Measurements from ENCODE around the gene UBC. TPM values are rescaled to one million over a fixed set of nuclear protein-coding genes. Genes with fewer than 3 reads are reported as not detected.
"Not testable (repeated sequence)": the region's sequence is repeated elsewhere in the genome, so short reads cannot be mapped to it uniquely, and the experiment has no call there.

The UBC gene
- total RNA-seq, 2 experiments from 2014 or later, result 927 to 944 TPM

- Mint-ChIP-seq H3K4me3 (no peak overlapping the region), H3K27ac (no peak overlapping the region), H3K27me3 (no peaks in the 10 kb centered on the region), H3K36me3 (peaks cover 5% of the 10 kb centered on the region), H3K9me3 (no peaks in the 10 kb centered on the region), H3K4me1 (peaks cover 11% of the 10 kb centered on the region)
- DNase-seq, result peak; percentile 86
Measured at GRCh38 chr12:124940393-124941169, 26.1 kb upstream of the UBC start.

- peaks cover 6% of the 10 kb centered on the region for H3K36me3 Mint-ChIP-seq
- H3K4me3 Mint-ChIP-seq, result no peak overlapping the region
- no peak for DNase-seq
- no peaks in the 10 kb centered on the region for H3K9me3 Mint-ChIP-seq
- no peak overlapping the region for H3K27ac Mint-ChIP-seq
- no peaks in the 10 kb centered on the region for H3K27me3 Mint-ChIP-seq
- peaks cover 11% of the 10 kb centered on the region for H3K4me1 Mint-ChIP-seq
Measured at GRCh38 chr12:124940143-124940392, 25.6 kb upstream of the UBC start.

- H3K4me3 Mint-ChIP-seq, result no peak overlapping the region
- H3K36me3 Mint-ChIP-seq, result peaks cover 6% of the 10 kb centered on the region
- no peaks in the 10 kb centered on the region for H3K27me3 Mint-ChIP-seq
- H3K4me1 Mint-ChIP-seq, result peaks cover 11% of the 10 kb centered on the region
- no peaks in the 10 kb centered on the region for H3K9me3 Mint-ChIP-seq
- peak; percentile 83 for DNase-seq
- no peak overlapping the region for H3K27ac Mint-ChIP-seq
Measured at GRCh38 chr12:124939421-124940142, 25.1 kb upstream of the UBC start.

GRCh38 chr12:124939079-124939420, 24.6 kb upstream of the UBC start:
- peaks cover 11% of the 10 kb centered on the region for H3K4me1 Mint-ChIP-seq
- H3K4me3 Mint-ChIP-seq, result no peak overlapping the region
- no peaks in the 10 kb centered on the region for H3K9me3 Mint-ChIP-seq
- no peaks in the 10 kb centered on the region for H3K27me3 Mint-ChIP-seq
- no peak overlapping the region for H3K27ac Mint-ChIP-seq
- H3K36me3 Mint-ChIP-seq, result peaks cover 6% of the 10 kb centered on the region
- DNase-seq, result peak; percentile 65

- H3K4me3 Mint-ChIP-seq, result no peak overlapping the region
- H3K27me3 Mint-ChIP-seq, result no peaks in the 10 kb centered on the region
- peaks cover 11% of the 10 kb centered on the region for H3K4me1 Mint-ChIP-seq
- no peaks in the 10 kb centered on the region for H3K9me3 Mint-ChIP-seq
- H3K27ac Mint-ChIP-seq, result no peak overlapping the region
- peaks cover 6% of the 10 kb centered on the region for H3K36me3 Mint-ChIP-seq
- no peak for DNase-seq
Measured at GRCh38 chr12:124938587-124938986, 24.1 kb upstream of the UBC start.

GRCh38 chr12:124938108-124938507, 23.7 kb upstream of the UBC start:
- no peaks in the 10 kb centered on the region for H3K9me3 Mint-ChIP-seq
- H3K27ac Mint-ChIP-seq, result no peak overlapping the region
- H3K4me3 Mint-ChIP-seq, result no peak overlapping the region
- H3K4me1 Mint-ChIP-seq, result peaks cover 11% of the 10 kb centered on the region
- H3K27me3 Mint-ChIP-seq, result no peaks in the 10 kb centered on the region
- H3K36me3 Mint-ChIP-seq, result peaks cover 6% of the 10 kb centered on the region
- no peak for DNase-seq

- not testable (repeated sequence) for H3K4me3 Mint-ChIP-seq, H3K36me3 Mint-ChIP-seq, H3K9me3 Mint-ChIP-seq, H3K27ac Mint-ChIP-seq, DNase-seq
- H3K27me3 Mint-ChIP-seq, result peaks cover 11% of the 10 kb centered on the region
- peaks cover 32% of the 10 kb centered on the region for H3K4me1 Mint-ChIP-seq
Measured at GRCh38 chr12:124931528-124931927, 17.1 kb upstream of the UBC start.

GRCh38 chr12:124930586-124930985, 16.1 kb upstream of the UBC start:
- H3K27ac Mint-ChIP-seq, result no peak overlapping the region
- DNase-seq, result no peak
- peaks cover 3% of the 10 kb centered on the region for H3K9me3 Mint-ChIP-seq
- peaks cover 32% of the 10 kb centered on the region for H3K4me1 Mint-ChIP-seq
- peaks cover 9% of the 10 kb centered on the region for H3K36me3 Mint-ChIP-seq
- H3K4me3 Mint-ChIP-seq, result no peak overlapping the region
- peaks cover 11% of the 10 kb centered on the region for H3K27me3 Mint-ChIP-seq

GRCh38 chr12:124929649-124930419, 15.4 kb upstream of the UBC start:
- no peak overlapping the region for H3K4me3 Mint-ChIP-seq
- H3K36me3 Mint-ChIP-seq, result peaks cover 6% of the 10 kb centered on the region
- H3K27ac Mint-ChIP-seq, result no peak overlapping the region

GRCh38 chr12:124928912-124929530, 14.6 kb upstream of the UBC start:
- Mint-ChIP-seq H3K27ac (peak overlapping the region; percentile 73), H3K4me1 (peaks cover 38% of the 10 kb centered on the region), H3K27me3 (peaks cover 11% of the 10 kb centered on the region), H3K9me3 (peaks cover 3% of the 10 kb centered on the region), H3K4me3 (peak overlapping the region; percentile 91), H3K36me3 (peaks cover 6% of the 10 kb centered on the region)
- DNase-seq, result no peak

More at GRCh38 chr12:124929649-124930419, 15.4 kb upstream of the UBC start:
- peaks cover 3% of the 10 kb centered on the region for H3K9me3 Mint-ChIP-seq
- H3K27me3 Mint-ChIP-seq, result peaks cover 11% of the 10 kb centered on the region
- no peak for DNase-seq
- peaks cover 34% of the 10 kb centered on the region for H3K4me1 Mint-ChIP-seq

- H3K9me3 Mint-ChIP-seq, result peaks cover 3% of the 10 kb centered on the region
- H3K27me3 Mint-ChIP-seq, result peaks cover 11% of the 10 kb centered on the region
- H3K4me1 Mint-ChIP-seq, result peaks cover 38% of the 10 kb centered on the region
- H3K27ac Mint-ChIP-seq, result peak overlapping the region; percentile 97
- peak; percentile 58 for DNase-seq
- peak overlapping the region; percentile 91 for H3K4me3 Mint-ChIP-seq
- H3K36me3 Mint-ChIP-seq, result peaks cover 6% of the 10 kb centered on the region
Measured at GRCh38 chr12:124928095-124928911, 13.9 kb upstream of the UBC start.

GRCh38 chr12:124927201-124928094, 13.0 kb upstream of the UBC start:
- Mint-ChIP-seq H3K9me3 (peaks cover 3% of the 10 kb centered on the region), H3K27ac (peak overlapping the region; percentile 97), H3K4me1 (peaks cover 41% of the 10 kb centered on the region), H3K36me3 (peaks cover 6% of the 10 kb centered on the region), H3K27me3 (peaks cover 11% of the 10 kb centered on the region), H3K4me3 (peak overlapping the region; percentile 91)
- peak; percentile 87 for DNase-seq

- peaks cover 19% of the 10 kb centered on the region for H3K27me3 Mint-ChIP-seq
- not testable (repeated sequence) for H3K4me3 Mint-ChIP-seq, H3K9me3 Mint-ChIP-seq, DNase-seq
- peaks cover 16% of the 10 kb centered on the region for H3K36me3 Mint-ChIP-seq
- H3K4me1 Mint-ChIP-seq, result peaks cover 56% of the 10 kb centered on the region
- peak overlapping the region; percentile 62 for H3K27ac Mint-ChIP-seq
Measured at GRCh38 chr12:124925782-124926181, 11.3 kb upstream of the UBC start.
